Trophoblast cell (in vitro differentiated cells and primary cell): Measurements from ENCODE around the gene TIA1.
"Not testable (repeated sequence)": the region's sequence is repeated elsewhere in the genome, so short reads cannot be mapped to it uniquely, and the experiment has no call there.

Experiments used
- DNase-seq, 2 donors: peaks; one replicate each; pipeline ENCODE4 v3.0.0-alpha.2; 2016
- H2AFZ ChIP-seq: 2 replicates; pipeline ENCODE4 v1.6.1; 2013; ENCODE audit warnings: low read length, moderate library complexity, mild to moderate bottlenecking; ENCODE audit not compliant: insufficient read depth, poor library complexity
- H2AK5ac ChIP-seq: 2 replicates; pipeline ENCODE4 v1.6.1; 2013; ENCODE audit warnings: mild to moderate bottlenecking, low read length
- H2BK120ac ChIP-seq: 2 replicates; pipeline ENCODE4 v1.6.1; 2013; ENCODE audit warnings: low read length, mild to moderate bottlenecking, moderate library complexity; ENCODE audit not compliant: insufficient read depth, poor library complexity
- H2BK12ac ChIP-seq: 2 replicates; pipeline ENCODE4 v1.6.1; 2013; ENCODE audit warnings: mild to moderate bottlenecking, low read length, moderate library complexity
- H2BK5ac ChIP-seq: 2 replicates; pipeline ENCODE4 v1.6.1; 2013; ENCODE audit warnings: low read length, low read depth, moderate library complexity, mild to moderate bottlenecking; ENCODE audit not compliant: poor library complexity
- H3K14ac ChIP-seq: 2 replicates; pipeline ENCODE4 v1.6.1; 2013; ENCODE audit warnings: mild to moderate bottlenecking, low read length
- H3K18ac ChIP-seq: 2 replicates; pipeline ENCODE4 v1.6.1; 2013; ENCODE audit warnings: mild to moderate bottlenecking, low read length
- H3K23ac ChIP-seq: 2 replicates; pipeline ENCODE4 v1.6.1; 2013; ENCODE audit warnings: low read length
- H3K27ac ChIP-seq: 2 replicates; pipeline ENCODE4 v1.5.1; 2013; ENCODE audit warnings: low read depth, mild to moderate bottlenecking, inconsistent platforms, low read length, moderate library complexity
- H3K27me3 ChIP-seq: 2 replicates; pipeline ENCODE4 v1.6.1; 2013; ENCODE audit warnings: inconsistent platforms, mild to moderate bottlenecking, low read length, moderate library complexity; ENCODE audit not compliant: insufficient read depth
- H3K36me3 ChIP-seq, 2 experiments: 1 replicate in 1 of 2; 2 replicates in 1 of 2; pipeline ENCODE4 v1.6.1; 2013; ENCODE audit warnings: low read length in 2 of 2, mild to moderate bottlenecking in 2 of 2, moderate library complexity in 1 of 2; ENCODE audit not compliant: insufficient read depth in 2 of 2, control insufficient read depth in 1 of 2
- H3K4ac ChIP-seq: 2 replicates; pipeline ENCODE4 v1.6.1; 2013; ENCODE audit warnings: low read depth, mild to moderate bottlenecking, low read length, moderate library complexity
- H3K4me1 ChIP-seq, 2 experiments: 1 replicate in 1 of 2; 2 replicates in 1 of 2; pipeline ENCODE4 v1.6.1; 2013; ENCODE audit warnings: low read length in 2 of 2, mild to moderate bottlenecking in 2 of 2, moderate library complexity in 1 of 2; ENCODE audit not compliant: insufficient read depth in 2 of 2, control insufficient read depth in 1 of 2
- H3K4me2 ChIP-seq: 2 replicates; pipeline ENCODE4 v1.6.1; 2013; ENCODE audit warnings: inconsistent platforms, mild to moderate bottlenecking, low read length, moderate library complexity
- H3K4me3 ChIP-seq: 2 replicates; pipeline ENCODE4 v1.5.1; 2013; ENCODE audit warnings: mild to moderate bottlenecking, low read depth, low read length, inconsistent platforms
- H3K79me1 ChIP-seq: one replicate; pipeline ENCODE4 v1.6.1; 2013; ENCODE audit warnings: low read length
- H3K79me2 ChIP-seq: 2 replicates; pipeline ENCODE4 v1.6.1; 2013; ENCODE audit warnings: low read length, mild to moderate bottlenecking; ENCODE audit not compliant: control insufficient read depth, insufficient read depth, poor library complexity
- H3K9ac ChIP-seq: 2 replicates; pipeline ENCODE4 v1.6.1; 2013; ENCODE audit warnings: mild to moderate bottlenecking, low read length
- H3K9me3 ChIP-seq: 2 replicates; pipeline ENCODE4 v1.6.1; 2013; ENCODE audit warnings: low read depth, mild to moderate bottlenecking, control low read depth, inconsistent platforms, low read length; ENCODE audit not compliant: insufficient read depth
- H4K12ac ChIP-seq: 2 replicates; pipeline ENCODE4 v1.6.1; 2013; ENCODE audit warnings: low read depth, mild to moderate bottlenecking, low read length, moderate library complexity
- H4K8ac ChIP-seq: 2 replicates; pipeline ENCODE4 v1.6.1; 2013; ENCODE audit warnings: low read depth, mild to moderate bottlenecking, low read length, moderate library complexity
- H4K91ac ChIP-seq: one replicate; pipeline ENCODE4 v1.6.1; 2013; ENCODE audit warnings: low read depth, mild to moderate bottlenecking, low read length, moderate library complexity
- WGBS: extraction: QIAGEN DNeasy Blood & Tissue Kit; methylation state at CpG from one replicate; pipeline ENCODE4 v1.1.7; 2013; ENCODE audit warnings: missing lambda C conversion rate; ENCODE audit not compliant: insufficient read length, insufficient coverage; ENCODE audit errors: extremely low coverage; 5-methylcytosine and 5-hydroxymethylcytosine counted together

The TIA1 gene

GRCh38 chr2:70280242-70280798 lies 31.9 kb upstream of the TIA1 start:
- Histone ChIP-seq H3K27me3 (no peaks in the 10 kb centered on the region), H3K4me1 (no peaks in the 10 kb centered on the region), H3K4ac (no peak overlapping the region), H3K4me2 (no peak overlapping the region), H2AFZ (no peak overlapping the region), H3K36me3 (peaks cover 17 to 27% of the 10 kb centered on the region in 2 experiments), H4K91ac (no peak overlapping the region), H2BK12ac (no peak overlapping the region), H4K8ac (no peak overlapping the region), H2AK5ac (no peak overlapping the region), H3K27ac (no peak overlapping the region), H3K23ac (no peak overlapping the region), H3K9ac (no peak overlapping the region), H4K12ac (no peak overlapping the region), H2BK5ac (no peak overlapping the region), H3K4me3 (no peak overlapping the region), H3K79me1 (no peaks in the 10 kb centered on the region), H3K9me3 (peaks cover 2% of the 10 kb centered on the region), H3K79me2 (no peaks in the 10 kb centered on the region), H3K14ac (no peak overlapping the region), H3K18ac (no peak overlapping the region), H2BK120ac (no peak overlapping the region)
- no peak for DNase-seq
- no CpG with 5 or more reads among the region's 2 CpGs for WGBS

- no peaks in the 10 kb centered on the region for H3K79me2 ChIP-seq
- no peak overlapping the region for H2AFZ ChIP-seq
- no peak overlapping the region for H2AK5ac ChIP-seq
- DNase-seq: peak in 1 of 2 donors; percentile 42
- no peaks in the 10 kb centered on the region for H3K4me1 ChIP-seq
- no peak overlapping the region for H3K14ac ChIP-seq
- H2BK5ac ChIP-seq: no peak overlapping the region
- no peak overlapping the region for H3K18ac ChIP-seq
- no peak overlapping the region for H3K4ac ChIP-seq
- no peak overlapping the region for H3K27ac ChIP-seq
- H4K8ac ChIP-seq: no peak overlapping the region
- H4K12ac ChIP-seq: no peak overlapping the region
- H3K36me3 ChIP-seq: peaks cover 10 to 12% of the 10 kb centered on the region in 2 experiments
- H3K4me2 ChIP-seq: no peak overlapping the region
- no peak overlapping the region for H3K9ac ChIP-seq
- no peak overlapping the region for H2BK12ac ChIP-seq
- H3K9me3 ChIP-seq: peaks cover 3% of the 10 kb centered on the region
- no peak overlapping the region for H4K91ac ChIP-seq
- no CpG with 5 or more reads among the region's 3 CpGs for WGBS
- no peak overlapping the region for H2BK120ac ChIP-seq
- no peak overlapping the region for H3K4me3 ChIP-seq
- H3K27me3 ChIP-seq: no peaks in the 10 kb centered on the region
- no peak overlapping the region for H3K23ac ChIP-seq
- H3K79me1 ChIP-seq: no peaks in the 10 kb centered on the region
Observed at GRCh38 chr2:70270323-70270722, 21.9 kb upstream of the TIA1 start.

- H3K23ac ChIP-seq, H4K12ac ChIP-seq, H3K4ac ChIP-seq, H2BK12ac ChIP-seq, H3K79me2 ChIP-seq, H3K4me2 ChIP-seq, H2AFZ ChIP-seq, H2AK5ac ChIP-seq, H4K8ac ChIP-seq, H3K27ac ChIP-seq, H3K18ac ChIP-seq, H4K91ac ChIP-seq, DNase-seq, H3K9ac ChIP-seq, H3K9me3 ChIP-seq, H2BK120ac ChIP-seq, H3K4me1 ChIP-seq, H3K79me1 ChIP-seq, H3K27me3 ChIP-seq, H2BK5ac ChIP-seq, H3K14ac ChIP-seq, H3K4me3 ChIP-seq: not testable (repeated sequence)
- no CpG with 5 or more reads among the region's 18 CpGs for WGBS
- peaks cover 13 to 14% of the 10 kb centered on the region in 2 experiments for H3K36me3 ChIP-seq
Observed at GRCh38 chr2:70269422-70270302, 21.2 kb upstream of the TIA1 start.

GRCh38 chr2:70266925-70267324 lies 18.5 kb upstream of the TIA1 start:
- WGBS: no CpG with 5 or more reads among the region's 30 CpGs
- not testable (repeated sequence) for DNase-seq, H4K12ac ChIP-seq

More at GRCh38 chr2:70266925-70267324, 18.5 kb upstream of the TIA1 start:
- H2BK12ac ChIP-seq, H4K91ac ChIP-seq, H2AFZ ChIP-seq, H3K79me2 ChIP-seq, H4K8ac ChIP-seq, H3K9ac ChIP-seq, H3K14ac ChIP-seq, H2BK120ac ChIP-seq, H3K18ac ChIP-seq, H3K9me3 ChIP-seq, H3K79me1 ChIP-seq, H3K27ac ChIP-seq, H3K4me2 ChIP-seq, H3K23ac ChIP-seq, H3K4me3 ChIP-seq, H3K4ac ChIP-seq, H3K4me1 ChIP-seq, H3K27me3 ChIP-seq, H2AK5ac ChIP-seq, H2BK5ac ChIP-seq: not testable (repeated sequence)
- peaks cover 16% of the 10 kb centered on the region in 2 experiments for H3K36me3 ChIP-seq
